Measurements from ENCODE around the gene BSPRY. TPM values are rescaled to one million over a fixed set of nuclear protein-coding genes. Genes with fewer than 3 reads are reported as not detected.

Gene BSPRY
- 1.6 TPM for polyA plus RNA-seq (2013, experiment 1 of 2)
- 1.7 TPM for polyA plus RNA-seq (2013, experiment 2 of 2)

DNA sequence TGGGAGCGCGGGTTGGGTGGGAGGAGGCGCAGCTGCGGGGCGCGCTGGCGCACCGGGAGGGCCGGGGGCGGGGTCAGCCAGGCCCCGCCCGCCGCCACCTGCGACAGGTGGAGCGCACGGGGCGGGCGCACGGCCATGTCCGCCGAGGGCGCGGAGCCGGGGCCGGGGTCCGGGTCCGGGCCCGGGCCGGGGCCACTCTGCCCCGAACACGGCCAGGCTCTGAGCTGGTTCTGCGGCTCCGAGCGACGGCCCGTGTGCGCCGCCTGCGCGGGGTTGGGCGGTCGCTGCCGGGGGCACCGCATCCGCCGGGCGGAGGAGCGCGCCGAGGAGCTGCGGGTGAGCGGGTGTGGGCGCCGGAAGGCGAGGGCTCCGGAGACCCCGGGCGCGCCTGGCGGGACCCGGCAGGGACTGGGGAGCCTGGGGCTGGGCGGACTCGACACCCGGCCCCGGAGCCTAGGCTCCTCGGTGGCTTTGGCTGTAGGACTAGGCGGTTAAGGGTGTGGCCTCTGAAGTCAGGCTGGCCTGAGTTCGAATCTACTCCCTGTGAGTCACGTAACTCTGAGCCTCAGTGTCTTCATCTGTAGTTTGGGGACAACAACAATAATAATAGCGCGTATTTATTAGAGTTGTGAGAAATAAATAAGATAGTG is at the start of gene BSPRY:
Gene BSPRY, plus strand, starts transcription at position 97 of the 650 bp plus-strand sequence. Its CDS starts 39 bp downstream, at position 136.
- Histone ChIP-seq H3K4me3 (ENCODE audit: low read length) (peak within 1 kb of the TSS; percentile 62), H3K4me1 (ENCODE audit: insufficient read depth, low read length) (peaks cover 15% of the 10 kb centered on the region), H3K27me3 (ENCODE audit: insufficient read depth, low read length) (peaks cover 47% of the 10 kb centered on the region), H3K9me3 (ENCODE audit: insufficient read depth, low read depth, low read length) (no peaks in the 10 kb centered on the region), H3K9ac (ENCODE audit: low read depth, low read length) (peak within 1 kb of the TSS; percentile 66), H3K36me3 (ENCODE audit: insufficient read depth, low read length) (no peaks in the 10 kb centered on the region), H3K27ac (ENCODE audit: low read depth, low read length) (no peak within 1 kb of the TSS)
- 2% methylated on average over 71 of the region's 71 CpGs for WGBS

DNA sequence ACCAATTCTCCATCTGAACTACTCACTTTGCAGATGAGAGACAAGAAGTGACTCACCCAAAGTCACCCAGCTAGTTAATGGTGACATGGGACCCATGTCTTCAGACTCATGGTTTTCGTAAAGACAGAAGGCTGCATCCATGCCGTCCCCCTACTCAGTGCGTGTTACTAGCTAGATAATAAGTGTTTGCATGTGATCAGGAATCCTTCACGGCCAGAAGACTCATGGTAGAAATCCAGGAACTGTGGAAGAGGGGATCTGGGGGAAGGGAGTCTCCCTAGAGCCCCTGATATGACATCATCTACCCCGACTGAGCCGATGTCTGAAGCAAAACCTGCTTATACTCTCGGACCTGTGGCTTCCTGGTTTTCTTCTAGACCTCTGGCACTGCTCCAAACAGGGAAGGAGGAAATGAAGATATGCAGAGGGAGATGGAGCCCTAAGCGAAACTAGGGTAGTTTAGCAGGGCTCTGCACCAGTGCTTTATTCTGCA is 49.5 kb upstream of the BSPRY start:
- no peaks in the 10 kb centered on the region for H3K4me1 ChIP-seq (ENCODE audit: insufficient read depth, low read length)
- WGBS = 90% methylated on average over 8 of the region's 8 CpGs
- no peak overlapping the region for H3K9ac ChIP-seq (ENCODE audit: low read depth, low read length)
- no peaks in the 10 kb centered on the region for H3K9me3 ChIP-seq (ENCODE audit: insufficient read depth, low read depth, low read length)
- H3K4me3 ChIP-seq (ENCODE audit: low read length) = no peak overlapping the region
- H3K27ac ChIP-seq (ENCODE audit: low read depth, low read length) = no peak overlapping the region
- no peaks in the 10 kb centered on the region for H3K27me3 ChIP-seq (ENCODE audit: insufficient read depth, low read length)
- no peaks in the 10 kb centered on the region for H3K36me3 ChIP-seq (ENCODE audit: insufficient read depth, low read length)

- Histone ChIP-seq H3K27me3 (ENCODE audit: insufficient read depth, low read length) (no peaks in the 10 kb centered on the region), H3K4me1 (ENCODE audit: insufficient read depth, low read length) (no peaks in the 10 kb centered on the region), H3K9me3 (ENCODE audit: insufficient read depth, low read depth, low read length) (no peaks in the 10 kb centered on the region), H3K9ac (ENCODE audit: low read depth, low read length) (no peak overlapping the region), H3K27ac (ENCODE audit: low read depth, low read length) (no peak overlapping the region), H3K4me3 (ENCODE audit: low read length) (no peak overlapping the region), H3K36me3 (ENCODE audit: insufficient read depth, low read length) (no peaks in the 10 kb centered on the region)
- WGBS = 93% methylated on average over 8 of the region's 8 CpGs
Measured at GRCh38 chr9:113301548-113301947, 47.8 kb upstream of the BSPRY start.

- no peaks in the 10 kb centered on the region for H3K36me3 ChIP-seq (ENCODE audit: insufficient read depth, low read length)
- H3K4me3 ChIP-seq (ENCODE audit: low read length) = no peak within 1 kb of the TSS
- no peaks in the 10 kb centered on the region for H3K9me3 ChIP-seq (ENCODE audit: insufficient read depth, low read depth, low read length)
- H3K27me3 ChIP-seq (ENCODE audit: insufficient read depth, low read length) = no peaks in the 10 kb centered on the region
- H3K4me1 ChIP-seq (ENCODE audit: insufficient read depth, low read length) = no peaks in the 10 kb centered on the region
- WGBS = 87% methylated on average over 25 of the region's 25 CpGs
- no peak within 1 kb of the TSS for H3K9ac ChIP-seq (ENCODE audit: low read depth, low read length)
- no peak within 1 kb of the TSS for H3K27ac ChIP-seq (ENCODE audit: low read depth, low read length)
Measured at GRCh38 chr9:113302792-113303418, 46.4 kb upstream of the BSPRY start, which contains the start of gene RNF183. Gene RNF183, minus strand, starts transcription at chr9:113303376. Its CDS starts 5,192 bp downstream, at chr9:113298184.

- H3K27ac ChIP-seq (ENCODE audit: low read depth, low read length) = no peak overlapping the region
- no peak overlapping the region for H3K4me3 ChIP-seq (ENCODE audit: low read length)
- H3K36me3 ChIP-seq (ENCODE audit: insufficient read depth, low read length) = no peaks in the 10 kb centered on the region
- no peaks in the 10 kb centered on the region for H3K4me1 ChIP-seq (ENCODE audit: insufficient read depth, low read length)
- WGBS = no CpG with 5 or more reads among the region's 1 CpG
- H3K27me3 ChIP-seq (ENCODE audit: insufficient read depth, low read length) = no peaks in the 10 kb centered on the region
- no peak overlapping the region for H3K9ac ChIP-seq (ENCODE audit: low read depth, low read length)
- H3K9me3 ChIP-seq (ENCODE audit: insufficient read depth, low read depth, low read length) = no peaks in the 10 kb centered on the region
Measured at GRCh38 chr9:113306566-113306965, 42.8 kb upstream of the BSPRY start.

GRCh38 chr9:113307396-113307975 is 41.9 kb upstream of the BSPRY start:
- no peaks in the 10 kb centered on the region for H3K4me1 ChIP-seq (ENCODE audit: insufficient read depth, low read length)
- H3K4me3 ChIP-seq (ENCODE audit: low read length) = no peak overlapping the region
- 79% methylated on average over 8 of the region's 8 CpGs for WGBS
- no peak overlapping the region for H3K27ac ChIP-seq (ENCODE audit: low read depth, low read length)
- H3K9me3 ChIP-seq (ENCODE audit: insufficient read depth, low read depth, low read length) = no peaks in the 10 kb centered on the region
- no peaks in the 10 kb centered on the region for H3K36me3 ChIP-seq (ENCODE audit: insufficient read depth, low read length)
- no peak overlapping the region for H3K9ac ChIP-seq (ENCODE audit: low read depth, low read length)
- H3K27me3 ChIP-seq (ENCODE audit: insufficient read depth, low read length) = no peaks in the 10 kb centered on the region

GRCh38 chr9:113309204-113309813 is 40.0 kb upstream of the BSPRY start:
- Histone ChIP-seq H3K27me3 (ENCODE audit: insufficient read depth, low read length) (no peaks in the 10 kb centered on the region), H3K4me1 (ENCODE audit: insufficient read depth, low read length) (no peaks in the 10 kb centered on the region), H3K36me3 (ENCODE audit: insufficient read depth, low read length) (no peaks in the 10 kb centered on the region), H3K4me3 (ENCODE audit: low read length) (no peak overlapping the region), H3K9ac (ENCODE audit: low read depth, low read length) (no peak overlapping the region), H3K9me3 (ENCODE audit: insufficient read depth, low read depth, low read length) (no peaks in the 10 kb centered on the region), H3K27ac (ENCODE audit: low read depth, low read length) (no peak overlapping the region)
- 25% methylated on average over 1 of the region's 2 CpGs for whole genome bisulfite sequencing

- H3K36me3 ChIP-seq (ENCODE audit: insufficient read depth, low read length) = no peaks in the 10 kb centered on the region
- H3K9ac ChIP-seq (ENCODE audit: low read depth, low read length) = no peak overlapping the region
- no peaks in the 10 kb centered on the region for H3K27me3 ChIP-seq (ENCODE audit: insufficient read depth, low read length)
- H3K4me1 ChIP-seq (ENCODE audit: insufficient read depth, low read length) = no peaks in the 10 kb centered on the region
- no peak overlapping the region for H3K27ac ChIP-seq (ENCODE audit: low read depth, low read length)
- no peaks in the 10 kb centered on the region for H3K9me3 ChIP-seq (ENCODE audit: insufficient read depth, low read depth, low read length)
- no peak overlapping the region for H3K4me3 ChIP-seq (ENCODE audit: low read length)
- WGBS = 97% methylated on average over 3 of the region's 3 CpGs
Measured at GRCh38 chr9:113310538-113310937, 38.8 kb upstream of the BSPRY start.

DNA sequence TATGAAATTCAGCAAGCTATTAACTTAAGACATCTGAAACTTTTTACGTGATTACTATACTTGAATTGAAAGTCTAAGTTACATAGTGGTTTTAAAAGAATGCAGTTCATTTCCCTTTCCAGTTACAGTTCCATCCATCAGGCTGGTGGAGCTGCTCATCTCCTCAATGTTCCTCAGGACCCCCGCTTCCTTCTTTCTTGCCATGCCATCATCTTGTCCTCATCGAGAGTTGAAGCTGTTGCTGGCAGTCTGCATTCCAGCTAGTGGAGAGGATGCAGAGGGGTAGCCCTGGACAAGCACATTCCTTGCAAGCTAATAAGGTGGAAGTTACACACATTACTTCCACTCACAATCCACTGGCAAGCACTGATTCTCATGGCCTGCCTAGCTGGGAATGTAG is 37.4 kb upstream of the BSPRY start:
- Histone ChIP-seq H3K4me1 (ENCODE audit: insufficient read depth, low read length) (no peaks in the 10 kb centered on the region), H3K27ac (ENCODE audit: low read depth, low read length) (no peak overlapping the region), H3K36me3 (ENCODE audit: insufficient read depth, low read length) (no peaks in the 10 kb centered on the region), H3K9me3 (ENCODE audit: insufficient read depth, low read depth, low read length) (no peaks in the 10 kb centered on the region), H3K9ac (ENCODE audit: low read depth, low read length) (no peak overlapping the region), H3K27me3 (ENCODE audit: insufficient read depth, low read length) (no peaks in the 10 kb centered on the region), H3K4me3 (ENCODE audit: low read length) (no peak overlapping the region)
- whole genome bisulfite sequencing = 95% methylated on average over 2 of the region's 3 CpGs

GRCh38 chr9:113313261-113313660 is 36.1 kb upstream of the BSPRY start:
- Histone ChIP-seq H3K4me1 (ENCODE audit: insufficient read depth, low read length) (no peaks in the 10 kb centered on the region), H3K27me3 (ENCODE audit: insufficient read depth, low read length) (no peaks in the 10 kb centered on the region), H3K9ac (ENCODE audit: low read depth, low read length) (no peak overlapping the region), H3K9me3 (ENCODE audit: insufficient read depth, low read depth, low read length) (no peaks in the 10 kb centered on the region), H3K27ac (ENCODE audit: low read depth, low read length) (no peak overlapping the region), H3K4me3 (ENCODE audit: low read length) (no peak overlapping the region), H3K36me3 (ENCODE audit: insufficient read depth, low read length) (no peaks in the 10 kb centered on the region)
- 91% methylated on average over 5 of the region's 5 CpGs for WGBS

GRCh38 chr9:113315231-113315630 is 34.1 kb upstream of the BSPRY start:
- Histone ChIP-seq H3K36me3 (ENCODE audit: insufficient read depth, low read length) (no peaks in the 10 kb centered on the region), H3K27ac (ENCODE audit: low read depth, low read length) (no peak overlapping the region)

More at GRCh38 chr9:113315231-113315630, 34.1 kb upstream of the BSPRY start:
- Histone ChIP-seq H3K27me3 (ENCODE audit: insufficient read depth, low read length) (no peaks in the 10 kb centered on the region), H3K4me1 (ENCODE audit: insufficient read depth, low read length) (no peaks in the 10 kb centered on the region), H3K4me3 (ENCODE audit: low read length) (no peak overlapping the region), H3K9me3 (ENCODE audit: insufficient read depth, low read depth, low read length) (no peaks in the 10 kb centered on the region), H3K9ac (ENCODE audit: low read depth, low read length) (no peak overlapping the region)

Measured in HUES64 (cell line).